ENCODE results near the gene PTPRN2. TPM values are rescaled to one million over a fixed set of nuclear protein-coding genes. Genes with fewer than 3 reads are reported as not detected.
"Not testable (repeated sequence)": the region's sequence is repeated elsewhere in the genome, so short reads cannot be mapped to it uniquely, and the experiment has no call there.

PTPRN2 gene
- polyA plus RNA-seq, 4 donors: 7.2 to 9.2 (median 7.5) TPM

GRCh38 chr7:157700231-157701005 lies 887.2 kb downstream of the PTPRN2 start:
- DNase-seq (ENCODE audit: low read depth in 4 of 4, low spot score in 3 of 4): no peak

- no peak for DNase-seq (ENCODE audit: low read depth in 4 of 4, low spot score in 3 of 4)
Measured at GRCh38 chr7:157699357-157700013, 888.1 kb downstream of the PTPRN2 start.

GRCh38 chr7:157697287-157697686 lies 890.3 kb downstream of the PTPRN2 start:
- DNase-seq (ENCODE audit: low read depth in 4 of 4, low spot score in 3 of 4): not testable (repeated sequence)

GRCh38 chr7:157695609-157696008 lies 892.0 kb downstream of the PTPRN2 start:
- not testable (repeated sequence) for DNase-seq (ENCODE audit: low read depth in 4 of 4, low spot score in 3 of 4)

GRCh38 chr7:157694376-157694665 lies 893.3 kb downstream of the PTPRN2 start:
- DNase-seq (ENCODE audit: low read depth in 4 of 4, low spot score in 3 of 4): no peak

- DNase-seq (ENCODE audit: low read depth in 4 of 4, low spot score in 3 of 4): no peak
Measured at GRCh38 chr7:157693521-157694375, 893.9 kb downstream of the PTPRN2 start.

GRCh38 chr7:157693071-157693520 lies 894.5 kb downstream of the PTPRN2 start:
- DNase-seq (ENCODE audit: low read depth in 4 of 4, low spot score in 3 of 4): no peak

- no peak for DNase-seq (ENCODE audit: low read depth in 4 of 4, low spot score in 3 of 4)
Measured at GRCh38 chr7:157692460-157693011, 895.1 kb downstream of the PTPRN2 start.

GRCh38 chr7:157691586-157692459 lies 895.8 kb downstream of the PTPRN2 start:
- no peak for DNase-seq (ENCODE audit: low read depth in 4 of 4, low spot score in 3 of 4)

- DNase-seq (ENCODE audit: low read depth in 4 of 4, low spot score in 3 of 4): peak in 3 of 4 donors; percentile 38 to 45 (median 44)
Measured at GRCh38 chr7:157690833-157691585, 896.6 kb downstream of the PTPRN2 start.

GRCh38 chr7:157690058-157690832 lies 897.4 kb downstream of the PTPRN2 start:
- no peak for DNase-seq (ENCODE audit: low read depth in 4 of 4, low spot score in 3 of 4)

GRCh38 chr7:157689269-157690057 lies 898.2 kb downstream of the PTPRN2 start:
- no peak for DNase-seq (ENCODE audit: low read depth in 4 of 4, low spot score in 3 of 4)

- no peak for DNase-seq (ENCODE audit: low read depth in 4 of 4, low spot score in 3 of 4)
Measured at GRCh38 chr7:157688533-157689268, 898.9 kb downstream of the PTPRN2 start.

- DNase-seq (ENCODE audit: low read depth in 4 of 4, low spot score in 3 of 4): no peak
Measured at GRCh38 chr7:157687845-157688532, 899.6 kb downstream of the PTPRN2 start.

GRCh38 chr7:157687158-157687557 lies 900.5 kb downstream of the PTPRN2 start:
- no peak for DNase-seq (ENCODE audit: low read depth in 4 of 4, low spot score in 3 of 4)

GRCh38 chr7:157686285-157686894 lies 901.2 kb downstream of the PTPRN2 start:
- no peak for DNase-seq (ENCODE audit: low read depth in 4 of 4, low spot score in 3 of 4)

Data from left renal pelvis (tissue), 4 donors.